ENCODE results near the gene IL12A. TPM values are rescaled to one million over a fixed set of nuclear protein-coding genes. Genes with fewer than 3 reads are reported as not detected.
A peak's percentile ranks its signal among the peaks of the same experiment; 100 is the strongest.

Gene IL12A
- total RNA-seq, 2 donors from 2014 or later, result not detected

DNA sequence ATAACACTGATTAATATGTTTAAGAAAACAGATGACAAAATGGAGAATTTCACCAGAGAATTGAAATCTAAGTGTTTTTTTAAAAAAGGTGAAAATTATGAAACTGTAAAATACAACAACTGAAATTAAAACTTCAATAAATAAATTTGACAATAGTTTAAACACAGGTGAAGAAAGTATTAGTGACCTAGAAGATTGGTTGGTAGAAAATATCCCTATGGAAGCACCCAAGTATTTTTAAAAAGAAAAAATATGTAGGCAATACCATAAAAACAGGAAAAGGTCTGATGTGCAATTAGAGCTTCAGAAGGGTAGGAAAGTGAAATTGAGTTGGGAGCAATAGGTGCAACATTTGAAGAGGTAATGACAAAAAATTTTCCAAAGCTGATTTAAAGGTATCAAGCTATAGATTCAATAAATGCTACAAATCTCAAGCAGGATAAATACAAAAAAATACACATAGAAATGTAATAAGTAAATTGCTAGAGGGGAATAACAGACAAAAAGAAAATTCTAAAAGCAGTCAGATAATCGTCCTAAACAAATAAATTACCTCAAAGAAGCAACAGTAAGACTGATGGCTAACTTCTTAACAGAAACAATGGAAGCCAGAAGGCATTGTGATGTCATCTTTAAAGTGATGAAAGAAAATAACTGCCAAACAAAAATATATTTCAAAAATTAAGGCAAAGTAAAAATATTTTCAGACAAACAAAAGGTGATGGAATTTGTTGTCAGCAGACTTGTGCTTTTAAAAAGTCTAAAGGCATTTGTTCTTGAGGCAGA is 9.5 kb upstream of the IL12A start:
- ATAC-seq, result no peak
- H3K36me3 Mint-ChIP-seq, result no peaks in the 10 kb centered on the region
- no peaks in the 10 kb centered on the region for H3K9me3 Mint-ChIP-seq
- DNase-seq (ENCODE audit: low spot score in 2 of 2), result no peak
- H3K27ac Mint-ChIP-seq, result no peak overlapping the region

DNA sequence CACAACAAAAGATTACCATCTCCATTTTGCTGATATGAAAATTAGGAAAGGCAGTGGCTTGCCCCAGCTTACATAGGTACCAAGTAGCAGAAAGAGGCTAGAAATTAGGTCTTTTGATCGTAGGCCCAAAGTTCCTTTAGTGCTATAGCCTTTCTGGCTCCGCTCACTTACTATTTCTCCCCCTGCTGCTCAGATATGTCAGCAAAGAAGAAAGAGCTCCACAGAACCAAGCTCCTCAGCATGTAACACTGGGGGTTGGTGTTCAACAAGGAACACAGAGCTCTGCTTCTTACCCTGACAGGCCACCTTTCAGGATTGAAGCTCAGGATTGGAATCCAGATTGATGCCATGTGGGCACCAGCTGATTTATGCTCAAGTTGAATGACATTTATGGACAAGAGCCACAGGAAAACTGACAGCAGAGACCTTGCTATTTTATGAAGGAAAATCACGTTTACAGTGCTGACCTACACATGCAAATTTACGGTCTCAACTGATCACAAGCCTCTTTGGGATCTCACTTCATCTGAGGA is 6.1 kb upstream of the IL12A start:
- Mint-ChIP-seq H3K9me3 (no peaks in the 10 kb centered on the region), H3K27ac (no peak overlapping the region), H3K36me3 (no peaks in the 10 kb centered on the region)
- ATAC-seq, result no peak
- DNase-seq (ENCODE audit: low spot score in 2 of 2), result no peak

DNA sequence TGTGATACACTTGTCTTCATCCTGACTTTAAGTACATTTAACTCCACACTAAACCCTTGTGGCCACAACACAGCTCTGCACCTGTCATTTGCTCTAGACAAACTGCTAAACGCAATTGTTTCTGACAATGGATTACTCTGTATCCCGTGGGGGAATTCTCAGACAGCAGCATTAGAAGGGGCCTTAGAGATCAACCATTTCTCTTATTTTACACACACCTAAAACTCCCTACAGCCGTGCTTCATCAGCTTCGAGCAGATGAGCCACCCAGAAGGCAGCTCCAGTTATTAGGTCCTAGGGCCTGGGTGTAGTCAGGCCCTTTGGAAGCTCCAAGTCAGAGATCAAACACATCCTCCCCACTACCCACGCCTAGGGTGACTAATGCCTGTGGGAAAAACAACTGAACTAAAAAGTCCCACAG is 1.3 kb upstream of the IL12A start:
- no peaks in the 10 kb centered on the region for H3K9me3 Mint-ChIP-seq
- DNase-seq (ENCODE audit: low spot score in 2 of 2) (no peak), ATAC-seq (peak in 1 of 2 donors; percentile 38)
- no peak overlapping the region for H3K27ac Mint-ChIP-seq
- no peaks in the 10 kb centered on the region for H3K36me3 Mint-ChIP-seq

DNA sequence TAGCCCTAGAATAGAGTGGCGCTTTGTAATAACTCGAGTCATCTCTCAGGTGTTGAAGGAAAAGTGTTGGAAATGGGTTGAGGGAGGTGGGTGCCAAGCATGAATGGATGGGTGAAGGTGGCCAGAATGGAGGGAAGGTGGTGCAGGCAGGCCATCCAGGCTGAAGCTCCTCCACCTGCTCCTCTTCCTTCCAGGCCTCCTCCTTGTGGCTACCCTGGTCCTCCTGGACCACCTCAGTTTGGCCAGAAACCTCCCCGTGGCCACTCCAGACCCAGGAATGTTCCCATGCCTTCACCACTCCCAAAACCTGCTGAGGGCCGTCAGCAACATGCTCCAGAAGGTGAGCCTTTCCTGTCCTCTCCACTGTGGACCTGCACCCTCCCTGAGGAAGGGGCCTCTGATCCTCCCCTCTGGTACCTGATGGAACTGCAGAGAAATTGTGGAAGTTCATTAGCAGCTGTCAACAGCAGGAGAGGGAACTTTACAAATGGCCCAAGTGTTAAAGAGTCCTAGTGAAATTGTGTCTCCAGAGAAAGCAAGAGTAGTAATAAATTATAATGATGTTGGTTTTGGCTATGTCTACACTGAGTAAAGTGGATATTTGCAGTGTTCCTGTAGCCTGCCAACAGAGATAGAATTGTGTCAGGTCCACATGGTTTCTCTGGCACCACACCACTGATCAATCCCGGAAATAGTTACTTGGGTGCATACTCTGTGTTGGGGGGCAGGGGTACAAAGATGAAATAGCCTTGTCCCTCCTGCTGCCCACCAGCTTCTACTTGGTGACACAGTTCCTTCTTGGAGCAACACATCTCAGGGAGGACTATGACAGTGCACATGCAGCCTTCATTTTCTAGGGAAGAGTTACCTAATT is 1.6 kb downstream of the IL12A start:
- DNase-seq (ENCODE audit: low spot score in 2 of 2), result no peak
- Mint-ChIP-seq H3K36me3 (no peaks in the 10 kb centered on the region), H3K27ac (no peak overlapping the region), H3K9me3 (no peaks in the 10 kb centered on the region)
- no peak for ATAC-seq

GRCh38 chr3:159991591-159991990 is 3.0 kb downstream of the IL12A start:
- H3K27ac Mint-ChIP-seq, result no peak overlapping the region
- no peaks in the 10 kb centered on the region for H3K36me3 Mint-ChIP-seq
- DNase-seq (ENCODE audit: low spot score in 2 of 2), result no peak
- H3K9me3 Mint-ChIP-seq, result no peaks in the 10 kb centered on the region
- no peak for ATAC-seq

GRCh38 chr3:159992589-159992988 is 4.0 kb downstream of the IL12A start:
- DNase-seq (ENCODE audit: low spot score in 2 of 2) (no peak), ATAC-seq (no peak)
- Mint-ChIP-seq H3K36me3 (no peaks in the 10 kb centered on the region), H3K9me3 (no peaks in the 10 kb centered on the region), H3K27ac (no peak overlapping the region)

- no peaks in the 10 kb centered on the region for H3K36me3 Mint-ChIP-seq
- ATAC-seq, result no peak
- H3K9me3 Mint-ChIP-seq, result no peaks in the 10 kb centered on the region
- H3K27ac Mint-ChIP-seq, result no peak overlapping the region
- no peak for DNase-seq (ENCODE audit: low spot score in 2 of 2)
Observed at GRCh38 chr3:159994182-159994581, 5.5 kb downstream of the IL12A start.

DNA sequence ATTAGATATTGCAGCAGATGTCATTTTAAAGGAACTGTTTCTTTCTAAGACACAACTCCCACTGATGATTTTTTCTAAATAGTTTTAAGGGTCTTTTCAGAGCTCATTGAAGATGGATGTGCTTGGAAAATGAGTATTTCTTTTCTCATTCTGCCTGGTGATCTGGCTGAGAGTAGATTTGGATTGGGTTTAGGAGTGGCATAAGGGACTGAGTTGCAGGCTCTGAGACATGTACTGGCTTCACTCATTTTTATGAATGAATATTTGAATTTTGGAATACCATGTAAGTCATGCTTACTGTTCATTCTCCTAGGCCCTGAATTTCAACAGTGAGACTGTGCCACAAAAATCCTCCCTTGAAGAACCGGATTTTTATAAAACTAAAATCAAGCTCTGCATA is 6.5 kb downstream of the IL12A start:
- H3K9me3 Mint-ChIP-seq, result no peaks in the 10 kb centered on the region
- no peak for ATAC-seq

DNA sequence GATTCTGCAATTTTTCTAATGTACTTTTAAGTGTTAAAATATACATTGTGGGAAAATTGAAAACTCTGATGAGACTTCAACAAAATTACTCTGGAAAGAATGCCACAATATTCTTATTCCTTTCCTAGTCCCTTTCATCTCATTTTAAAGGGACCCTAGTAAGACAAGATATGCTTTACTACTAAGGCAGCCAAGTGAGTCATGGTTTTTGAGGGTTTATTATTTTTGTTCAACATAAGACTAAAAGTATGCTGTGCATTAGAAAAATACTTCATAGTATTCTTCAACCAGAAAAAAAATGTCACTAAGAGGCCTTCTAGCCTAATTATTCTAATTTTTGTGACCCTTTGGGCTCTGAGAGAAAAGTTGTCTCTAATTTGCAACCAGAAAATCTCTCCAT is 7.4 kb downstream of the IL12A start:
- ATAC-seq, result no peak
- no peak overlapping the region for H3K27ac Mint-ChIP-seq
- H3K36me3 Mint-ChIP-seq, result no peaks in the 10 kb centered on the region
- no peaks in the 10 kb centered on the region for H3K9me3 Mint-ChIP-seq
- no peak for DNase-seq (ENCODE audit: low spot score in 2 of 2)

More for the DNA sequence above, 6.5 kb downstream of the IL12A start:
- H3K36me3 Mint-ChIP-seq, result no peaks in the 10 kb centered on the region
- DNase-seq (ENCODE audit: low spot score in 2 of 2), result no peak
- no peak overlapping the region for H3K27ac Mint-ChIP-seq

DNA sequence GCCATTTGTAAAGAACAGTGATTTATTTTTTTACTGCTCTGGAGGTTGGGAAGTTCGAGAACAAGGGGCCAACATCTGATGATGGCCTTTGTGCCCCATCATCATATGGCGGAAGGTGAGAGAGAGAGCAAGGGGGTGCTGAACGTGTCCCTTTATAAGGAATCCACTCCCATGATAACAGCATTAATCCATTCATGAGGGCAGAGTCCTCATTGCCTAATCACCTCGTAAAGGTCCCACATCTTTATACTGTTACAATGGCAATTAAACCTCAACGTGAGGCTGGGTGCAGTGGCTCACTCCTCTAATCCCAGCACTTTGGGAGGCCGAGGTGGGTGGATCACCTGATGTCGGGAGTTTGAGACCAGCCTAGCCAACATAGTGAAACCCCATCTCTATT is 8.3 kb downstream of the IL12A start:
- Mint-ChIP-seq H3K9me3 (no peaks in the 10 kb centered on the region), H3K27ac (no peak overlapping the region), H3K36me3 (no peaks in the 10 kb centered on the region)
- DNase-seq (ENCODE audit: low spot score in 2 of 2) (no peak), ATAC-seq (no peak)

GRCh38 chr3:160001148-160001760 is 12.6 kb downstream of the IL12A start:
- Mint-ChIP-seq H3K36me3 (no peaks in the 10 kb centered on the region), H3K27ac (no peak overlapping the region), H3K9me3 (no peaks in the 10 kb centered on the region)
- DNase-seq (ENCODE audit: low spot score in 2 of 2), result no peak
- ATAC-seq, result no peak

- Mint-ChIP-seq H3K27ac (no peak overlapping the region), H3K9me3 (no peaks in the 10 kb centered on the region), H3K36me3 (no peaks in the 10 kb centered on the region)
- DNase-seq (ENCODE audit: low spot score in 2 of 2) (no peak), ATAC-seq (no peak)
Observed at GRCh38 chr3:160001850-160002623, 13.4 kb downstream of the IL12A start.

DNA sequence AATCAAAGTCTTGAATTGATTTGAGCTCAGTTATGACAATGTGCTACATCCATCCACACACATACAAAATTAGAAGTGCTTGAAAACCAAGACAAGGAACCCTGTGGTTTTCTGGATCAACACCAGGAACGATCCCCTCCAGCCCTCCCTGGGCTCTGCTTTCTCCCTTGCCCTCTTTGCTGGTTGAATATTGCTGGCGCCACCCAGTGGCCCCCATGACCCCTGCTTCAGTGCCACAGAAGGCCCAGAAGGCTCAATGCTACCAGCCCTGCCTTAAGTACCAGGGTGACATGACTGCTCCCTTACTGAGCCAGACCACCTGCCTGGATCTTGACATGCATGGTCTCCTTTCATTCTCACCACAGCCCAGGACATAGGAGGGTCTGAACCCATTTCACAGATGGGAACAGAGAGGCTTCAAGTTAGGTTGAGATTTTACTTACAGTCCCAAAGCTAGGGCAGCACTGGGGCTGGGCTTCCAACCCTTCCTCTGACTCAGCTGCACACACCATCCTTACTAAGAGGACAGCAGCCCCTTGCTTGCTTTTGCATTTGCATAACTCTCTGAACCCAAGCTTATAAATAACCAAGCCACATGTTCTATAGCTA is 15.0 kb downstream of the IL12A start:
- DNase-seq (ENCODE audit: low spot score in 2 of 2) (peak in 1 of 2 donors; percentile 49), ATAC-seq (peak; percentile 74 to 82)
- no peak overlapping the region for H3K27ac Mint-ChIP-seq
- H3K36me3 Mint-ChIP-seq, result no peaks in the 10 kb centered on the region
- no peaks in the 10 kb centered on the region for H3K9me3 Mint-ChIP-seq

GRCh38 chr3:160005004-160005403 is 16.4 kb downstream of the IL12A start:
- ATAC-seq (no peak), DNase-seq (ENCODE audit: low spot score in 2 of 2) (no peak)
- H3K36me3 Mint-ChIP-seq, result no peaks in the 10 kb centered on the region
- no peak overlapping the region for H3K27ac Mint-ChIP-seq
- H3K9me3 Mint-ChIP-seq, result no peaks in the 10 kb centered on the region

- Mint-ChIP-seq H3K27ac (no peak overlapping the region), H3K9me3 (no peaks in the 10 kb centered on the region)
- no peak for DNase-seq (ENCODE audit: low spot score in 2 of 2)
Observed at GRCh38 chr3:160006282-160007163, 17.9 kb downstream of the IL12A start.

More at GRCh38 chr3:160006282-160007163, 17.9 kb downstream of the IL12A start:
- peak; percentile 53 to 60 for ATAC-seq
- H3K36me3 Mint-ChIP-seq, result no peaks in the 10 kb centered on the region
